GM18507 (cell line): ENCODE measurements around the gene JPH3.
A peak's percentile ranks its signal among the peaks of the same experiment; 100 is the strongest.

ENCODE experiments used
- DNase-seq: peaks from one replicate; pipeline ENCODE4 v3.0.0; 2011; ENCODE audit warnings: low read depth; ENCODE audit not compliant: insufficient read length; ENCODE audit errors: extremely low spot score
- FAIRE-seq: peaks from 2 replicates; lab custom pipeline; 2011; peaks lifted over from hg19 to GRCh38; lab: Jason Lieb, UNC

JPH3 gene

GRCh38 chr16:87644596-87644995 lies 42.3 kb downstream of the JPH3 start:
- DNase-seq (no peak), FAIRE-seq (no peak)

- FAIRE-seq (no peak), DNase-seq (no peak)
Measured at GRCh38 chr16:87645802-87646201, 43.5 kb downstream of the JPH3 start.

GRCh38 chr16:87647431-87648185 lies 45.3 kb downstream of the JPH3 start:
- DNase-seq (no peak), FAIRE-seq (no peak)

GRCh38 chr16:87648236-87648635 lies 45.9 kb downstream of the JPH3 start:
- DNase-seq = no peak
- no peak for FAIRE-seq

GRCh38 chr16:87648698-87649487 lies 46.6 kb downstream of the JPH3 start:
- FAIRE-seq (no peak), DNase-seq (no peak)

- no peak for FAIRE-seq
Measured at GRCh38 chr16:87652386-87652785, 50.1 kb downstream of the JPH3 start.

GRCh38 chr16:87652799-87653198 lies 50.5 kb downstream of the JPH3 start:
- FAIRE-seq = no peak
- DNase-seq = no peak

More at GRCh38 chr16:87652386-87652785, 50.1 kb downstream of the JPH3 start:
- no peak for DNase-seq

GRCh38 chr16:87653234-87653633 lies 50.9 kb downstream of the JPH3 start:
- FAIRE-seq (no peak), DNase-seq (no peak)

- DNase-seq (no peak), FAIRE-seq (no peak)
Measured at GRCh38 chr16:87654826-87655225, 52.5 kb downstream of the JPH3 start.

- DNase-seq (no peak), FAIRE-seq (no peak)
Measured at GRCh38 chr16:87656328-87656727, 54.0 kb downstream of the JPH3 start.

- FAIRE-seq (peak; percentile 73), DNase-seq (no peak)
Measured at GRCh38 chr16:87657621-87658192, 55.4 kb downstream of the JPH3 start.

GRCh38 chr16:87658564-87659225 lies 56.4 kb downstream of the JPH3 start:
- no peak for DNase-seq
- FAIRE-seq = no peak

- no peak for FAIRE-seq
Measured at GRCh38 chr16:87661561-87661960, 59.3 kb downstream of the JPH3 start.

GRCh38 chr16:87662254-87663204 lies 60.2 kb downstream of the JPH3 start:
- no peak for FAIRE-seq
- DNase-seq = no peak

More at GRCh38 chr16:87661561-87661960, 59.3 kb downstream of the JPH3 start:
- DNase-seq = no peak

- no peak for FAIRE-seq
- no peak for DNase-seq
Measured at GRCh38 chr16:87664792-87665191, 62.5 kb downstream of the JPH3 start.

- DNase-seq (no peak), FAIRE-seq (no peak)
Measured at GRCh38 chr16:87665193-87665592, 62.9 kb downstream of the JPH3 start.

GRCh38 chr16:87666919-87667318 lies 64.6 kb downstream of the JPH3 start:
- FAIRE-seq (no peak), DNase-seq (no peak)

GRCh38 chr16:87667443-87667842 lies 65.1 kb downstream of the JPH3 start:
- no peak for DNase-seq
- FAIRE-seq = no peak

GRCh38 chr16:87667946-87668345 lies 65.6 kb downstream of the JPH3 start:
- DNase-seq = no peak
- FAIRE-seq = no peak
